Nephron (organoid): ENCODE results near the gene ENTR1.

Experiments
- H3K27ac Mint-ChIP-seq, 3 experiments: 2 replicates each; pipeline ENCODE4 v1.8.0; 2020; ENCODE audit warnings: mixed read lengths in 3 of 3, mild to moderate bottlenecking in 2 of 3, moderate library complexity in 1 of 3
- H3K27me3 Mint-ChIP-seq: 2 replicates; pipeline ENCODE4 v1.8.0; 2021; ENCODE audit warnings: low read depth, mild to moderate bottlenecking, moderate library complexity, mixed read lengths
- H3K36me3 Mint-ChIP-seq: 2 replicates; pipeline ENCODE4 v1.8.0; 2020; ENCODE audit warnings: low read depth, mixed read lengths
- H3K4me1 Mint-ChIP-seq: 2 replicates; pipeline ENCODE4 v1.8.0; 2020; ENCODE audit warnings: mixed read lengths
- H3K4me3 Mint-ChIP-seq, 3 experiments: 2 replicates each; pipeline ENCODE4 v1.8.0; 2020; ENCODE audit warnings: mild to moderate bottlenecking in 3 of 3, mixed read lengths in 3 of 3, moderate library complexity in 2 of 3
- H3K9me3 Mint-ChIP-seq: 2 replicates; pipeline ENCODE4 v1.8.0; 2020; ENCODE audit warnings: mixed read lengths
- TF ChIP-seq, protein P1 (sequence below), 3 experiments: fragments of 200-600 bp; sonication (generic); IDR thresholded peaks; one replicate each; pipeline ENCODE4 v1.5.0; 2021; ENCODE audit warnings: antibody characterized with exemption in 3 of 3; ENCODE audit not compliant: unreplicated experiment in 3 of 3

The ENTR1 gene

DNA sequence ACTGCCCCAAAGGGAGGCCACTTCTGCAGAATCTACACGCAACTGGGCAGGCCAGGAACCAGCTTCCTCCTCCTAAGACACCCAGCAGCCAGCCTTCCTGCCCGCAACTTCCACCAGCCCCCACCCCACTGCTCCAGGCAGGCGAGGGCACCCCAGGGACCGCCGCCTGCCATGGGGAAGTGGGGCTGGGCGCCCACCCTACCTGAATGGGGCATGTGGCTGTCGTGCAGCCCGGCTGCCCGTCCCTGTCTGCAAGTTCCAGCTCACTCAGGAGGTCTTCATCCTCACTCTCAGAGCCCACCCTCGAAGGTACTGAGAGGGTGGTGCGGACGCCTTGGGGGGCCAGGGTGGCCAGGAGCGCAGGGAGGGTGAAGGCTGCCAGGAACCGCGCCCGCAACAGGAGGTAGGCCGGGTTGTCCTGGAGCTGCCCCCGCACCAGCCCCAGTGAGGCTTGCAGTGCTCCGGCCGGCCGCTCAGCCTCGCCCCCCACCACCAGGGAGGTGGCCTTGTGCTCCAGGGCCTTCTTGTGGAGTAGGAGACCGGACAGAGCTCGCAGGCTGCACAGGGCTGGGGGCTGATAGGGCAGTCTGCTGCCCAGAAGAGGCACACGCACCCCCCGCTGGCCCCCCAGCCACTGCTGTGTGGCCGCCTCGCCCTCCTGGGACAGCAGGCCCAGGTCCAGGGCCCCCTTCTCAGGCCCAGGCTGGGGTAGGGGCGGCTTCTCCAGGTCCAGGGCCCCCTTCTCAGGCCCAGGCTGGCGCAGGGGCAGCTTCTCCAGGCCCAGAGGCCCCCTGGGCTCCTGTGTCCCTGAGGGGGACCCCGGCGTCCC, 32.9 kb downstream of the ENTR1 start:
- H3K36me3 Mint-ChIP-seq: no peaks in the 10 kb centered on the region
- no peak overlapping the region for H3K4me3 Mint-ChIP-seq
- no peaks in the 10 kb centered on the region for H3K9me3 Mint-ChIP-seq
- no peaks in the 10 kb centered on the region for H3K4me1 Mint-ChIP-seq
- TF ChIP-seq, protein P1, sequence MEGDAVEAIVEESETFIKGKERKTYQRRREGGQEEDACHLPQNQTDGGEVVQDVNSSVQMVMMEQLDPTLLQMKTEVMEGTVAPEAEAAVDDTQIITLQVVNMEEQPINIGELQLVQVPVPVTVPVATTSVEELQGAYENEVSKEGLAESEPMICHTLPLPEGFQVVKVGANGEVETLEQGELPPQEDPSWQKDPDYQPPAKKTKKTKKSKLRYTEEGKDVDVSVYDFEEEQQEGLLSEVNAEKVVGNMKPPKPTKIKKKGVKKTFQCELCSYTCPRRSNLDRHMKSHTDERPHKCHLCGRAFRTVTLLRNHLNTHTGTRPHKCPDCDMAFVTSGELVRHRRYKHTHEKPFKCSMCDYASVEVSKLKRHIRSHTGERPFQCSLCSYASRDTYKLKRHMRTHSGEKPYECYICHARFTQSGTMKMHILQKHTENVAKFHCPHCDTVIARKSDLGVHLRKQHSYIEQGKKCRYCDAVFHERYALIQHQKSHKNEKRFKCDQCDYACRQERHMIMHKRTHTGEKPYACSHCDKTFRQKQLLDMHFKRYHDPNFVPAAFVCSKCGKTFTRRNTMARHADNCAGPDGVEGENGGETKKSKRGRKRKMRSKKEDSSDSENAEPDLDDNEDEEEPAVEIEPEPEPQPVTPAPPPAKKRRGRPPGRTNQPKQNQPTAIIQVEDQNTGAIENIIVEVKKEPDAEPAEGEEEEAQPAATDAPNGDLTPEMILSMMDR (IDR thresholded peaks at IDR 0.05; ENCODE audit: unreplicated experiment in 3 of 3): no peak
- H3K27ac Mint-ChIP-seq: no peak overlapping the region
- no peaks in the 10 kb centered on the region for H3K27me3 Mint-ChIP-seq

DNA sequence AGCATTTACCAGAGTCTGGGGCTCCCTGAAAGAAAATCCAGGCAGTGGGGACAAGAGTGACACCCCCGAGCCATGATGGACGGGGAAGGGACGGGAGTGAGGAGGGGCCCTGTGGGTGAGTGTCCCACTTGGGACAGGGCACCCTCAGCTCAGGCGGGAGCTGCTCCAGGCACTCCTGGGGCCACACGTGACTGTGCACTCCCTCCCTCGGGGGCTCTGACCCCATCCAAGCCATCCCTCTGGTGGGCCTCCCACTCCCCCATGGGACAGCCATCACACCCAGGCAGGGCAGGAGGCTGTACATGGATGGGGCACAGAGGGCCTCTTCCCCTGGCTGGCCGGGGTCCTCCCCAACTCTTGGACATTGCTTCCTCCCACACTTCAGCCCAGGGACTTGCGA, 34.0 kb downstream of the ENTR1 start:
- H3K36me3 Mint-ChIP-seq: no peaks in the 10 kb centered on the region
- H3K9me3 Mint-ChIP-seq: no peaks in the 10 kb centered on the region
- H3K4me3 Mint-ChIP-seq: no peak overlapping the region
- no peak overlapping the region for H3K27ac Mint-ChIP-seq
- TF ChIP-seq, protein P1 (IDR thresholded peaks at IDR 0.05; ENCODE audit: unreplicated experiment in 3 of 3): no peak
- H3K4me1 Mint-ChIP-seq: no peaks in the 10 kb centered on the region
- no peaks in the 10 kb centered on the region for H3K27me3 Mint-ChIP-seq

GRCh38 chr9:136375096-136375495, 35.3 kb downstream of the ENTR1 start:
- H3K4me1 Mint-ChIP-seq: no peaks in the 10 kb centered on the region
- no peaks in the 10 kb centered on the region for H3K27me3 Mint-ChIP-seq
- TF ChIP-seq, protein P1 (IDR thresholded peaks at IDR 0.05; ENCODE audit: unreplicated experiment in 3 of 3): no peak
- no peak overlapping the region for H3K27ac Mint-ChIP-seq
- H3K9me3 Mint-ChIP-seq: no peaks in the 10 kb centered on the region
- no peak overlapping the region for H3K4me3 Mint-ChIP-seq
- H3K36me3 Mint-ChIP-seq: no peaks in the 10 kb centered on the region

- no peak overlapping the region for H3K4me3 Mint-ChIP-seq
- H3K9me3 Mint-ChIP-seq: no peaks in the 10 kb centered on the region
- TF ChIP-seq, protein P1 (IDR thresholded peaks at IDR 0.05; ENCODE audit: unreplicated experiment in 3 of 3): no peak
- no peaks in the 10 kb centered on the region for H3K36me3 Mint-ChIP-seq
- no peak overlapping the region for H3K27ac Mint-ChIP-seq
- no peaks in the 10 kb centered on the region for H3K4me1 Mint-ChIP-seq
- H3K27me3 Mint-ChIP-seq: no peaks in the 10 kb centered on the region
Observed at GRCh38 chr9:136374183-136374575, 36.2 kb downstream of the ENTR1 start.

DNA sequence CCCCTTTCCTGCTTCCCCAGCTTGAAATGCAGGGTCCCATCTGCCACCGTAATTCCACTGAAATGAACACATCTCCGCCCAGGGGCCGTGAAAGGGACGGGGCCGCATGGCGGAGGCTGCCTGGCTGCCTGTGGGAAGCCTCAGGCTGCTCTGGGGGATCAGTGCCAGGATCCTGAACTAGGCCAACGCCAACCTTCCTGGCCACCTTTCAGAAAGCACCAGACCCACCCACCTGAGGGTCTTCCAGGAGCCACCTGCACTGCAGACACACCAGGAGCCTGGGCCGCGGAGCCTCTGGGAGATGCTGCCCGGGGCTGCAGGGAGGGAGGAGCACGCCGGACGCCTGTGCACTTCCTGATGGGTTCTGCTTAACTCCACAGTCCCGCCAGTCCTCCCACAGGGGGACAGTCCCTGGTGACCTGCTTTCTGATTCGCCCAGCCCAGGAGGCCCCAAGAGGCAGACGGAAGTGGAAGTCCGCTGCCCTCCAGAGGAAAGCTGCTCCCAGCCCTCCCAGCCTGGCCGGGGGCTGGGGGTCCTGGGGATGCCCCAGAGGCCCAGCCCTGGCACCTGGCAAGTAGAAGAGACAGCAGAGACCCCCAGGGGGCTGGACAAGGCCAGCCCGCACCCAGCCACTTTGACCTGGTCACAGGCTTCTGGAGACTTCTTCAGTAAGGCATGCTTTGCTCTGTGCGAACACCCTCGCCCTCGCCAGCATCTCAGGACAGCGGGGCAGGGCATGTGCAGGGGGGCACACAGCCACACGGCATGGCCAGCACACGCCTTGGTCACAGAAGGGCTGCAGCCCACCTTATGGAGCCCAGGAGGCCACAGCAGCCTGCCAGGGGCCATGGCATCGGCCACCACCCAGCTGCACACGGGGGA, 36.9 kb downstream of the ENTR1 start, which contains the start of gene CARD9:
CARD9 (minus strand) TSS at position 370 of the 883 bp plus-strand sequence. CDS start 1,591 bp downstream, outside the sequence.
- no peaks in the 10 kb centered on the region for H3K36me3 Mint-ChIP-seq
- H3K4me1 Mint-ChIP-seq: no peaks in the 10 kb centered on the region
- H3K9me3 Mint-ChIP-seq: no peaks in the 10 kb centered on the region
- peak within 1 kb of the TSS in 1 of 3 experiments; percentile 30 for H3K4me3 Mint-ChIP-seq
- no peaks in the 10 kb centered on the region for H3K27me3 Mint-ChIP-seq
- TF ChIP-seq, protein P1 (IDR thresholded peaks at IDR 0.05; ENCODE audit: unreplicated experiment in 3 of 3): no peak
- peak within 1 kb of the TSS in 2 of 3 experiments; percentile 43 to 81 for H3K27ac Mint-ChIP-seq
